Endothelial cell of umbilical vein (primary cell): Measurements from ENCODE around the gene PLEKHH1. TPM values are rescaled to one million over a fixed set of nuclear protein-coding genes. Genes with fewer than 3 reads are reported as not detected.

Experiments used
- BruUV-seq: library from RNA; stranded (reverse); fragments of 400-500 nt; replicated peaks from 2 replicates; lab custom pipeline; 2021; lab: Mats Ljungman, UMichigan
- CTCF ChIA-PET: fragments of 300-600, 350-600 bp; sonication (Branson Sonifier 250); formaldehyde crosslinking; loops from one replicate; lab custom pipeline; 2021; ENCODE audit warnings: antibody characterized with exemption, inconsistent platforms; lab: Charles Lee
- POLR2A ChIA-PET: fragments of 300-600, 350-600 bp; sonication (Branson Sonifier 250); formaldehyde crosslinking; loops from one replicate; lab custom pipeline; 2021; ENCODE audit warnings: antibody characterized with exemption, inconsistent platforms; lab: Charles Lee
- DNase-seq: peaks from one replicate; pipeline ENCODE4 v3.0.0-alpha.2; 2011; ENCODE audit warnings: low read depth, low spot score
- FAIRE-seq: peaks from 2 replicates; lab custom pipeline; 2011; peaks lifted over from hg19 to GRCh38; lab: Jason Lieb, UNC
- H2AFZ ChIP-seq: 2 replicates; pipeline ENCODE4 v1.6.0; 2012; ENCODE audit warnings: low read depth, low read length, control low read depth, inconsistent platforms
- H3K27ac ChIP-seq: 2 replicates; pipeline ENCODE4 v1.5.1; 2011; ENCODE audit warnings: low read depth, mild to moderate bottlenecking, control low read depth, low read length, moderate library complexity; ENCODE audit not compliant: insufficient read depth
- H3K27me3 ChIP-seq, 2 experiments: 2 replicates each; pipeline versions ENCODE4 v1.6.0 to v1.6.1; 2011; ENCODE audit warnings: low read length in 2 of 2, mixed read lengths in 1 of 2; ENCODE audit not compliant: control insufficient read depth in 2 of 2, insufficient read depth in 2 of 2
- H3K36me3 ChIP-seq, 2 experiments: 2 replicates in 1 of 2; 3 replicates in 1 of 2; pipeline ENCODE4 v1.5.1; 2011; ENCODE audit warnings: low read length in 2 of 2, mild to moderate bottlenecking in 1 of 2, moderate library complexity in 1 of 2; ENCODE audit not compliant: control insufficient read depth in 2 of 2, insufficient read depth in 2 of 2; ENCODE audit errors: extremely low read depth in 1 of 2
- H3K4me1 ChIP-seq: 3 replicates; pipeline ENCODE4 v1.5.1; 2011; ENCODE audit warnings: mild to moderate bottlenecking, low read length; ENCODE audit not compliant: control insufficient read depth, insufficient read depth; ENCODE audit errors: extremely low read depth
- H3K4me2 ChIP-seq: 2 replicates; pipeline ENCODE4 v1.6.1; 2011; ENCODE audit warnings: low read length, control low read depth, mixed read lengths; ENCODE audit not compliant: insufficient read depth
- H3K4me3 ChIP-seq, 3 experiments: fragments of 200-600 bp in 1 of 3; sonication (generic), shearing (Covaris generic) in 1 of 3; replicated peaks in 1 of 3; 2 replicates each; pipeline ENCODE4 v1.5.1; 2011 to 2016; ENCODE audit warnings: control low read depth in 3 of 3, low read length in 3 of 3, mild to moderate bottlenecking in 2 of 3, inconsistent platforms in 1 of 3, low read depth in 1 of 3, moderate library complexity in 1 of 3; ENCODE audit not compliant: insufficient read depth in 1 of 3
- H3K79me2 ChIP-seq: 2 replicates; pipeline ENCODE4 v1.6.0; 2012; ENCODE audit warnings: low read length, inconsistent platforms; ENCODE audit not compliant: control insufficient read depth, insufficient read depth
- H3K9ac ChIP-seq: replicated peaks from 2 replicates; pipeline ENCODE3; 2011; ENCODE audit warnings: low read length, control low read depth; ENCODE audit not compliant: insufficient read depth; ENCODE audit errors: extremely low read depth
- H3K9me1 ChIP-seq: replicated peaks from 3 replicates; pipeline ENCODE4 v1.6.0; 2011; ENCODE audit warnings: mild to moderate bottlenecking, low read length; ENCODE audit not compliant: control insufficient read depth, insufficient read depth; ENCODE audit errors: extremely low read depth
- H3K9me3 ChIP-seq: replicated peaks from 2 replicates; pipeline ENCODE4 v1.5.1; 2012; ENCODE audit warnings: low read length, inconsistent platforms; ENCODE audit not compliant: control insufficient read depth, insufficient read depth
- H4K20me1 ChIP-seq: replicated peaks from 2 replicates; pipeline ENCODE3; 2011; ENCODE audit warnings: mild to moderate bottlenecking, low read length; ENCODE audit not compliant: control insufficient read depth, insufficient read depth; ENCODE audit errors: extremely low read depth
- GATA2 ChIP-seq: IDR thresholded peaks from 2 replicates; pipeline ENCODE4 v1.7.0; 2011; ENCODE audit warnings: low read depth, mild to moderate bottlenecking, moderate library complexity, mixed read lengths, low read length; ENCODE audit not compliant: insufficient read length, insufficient read depth
- JUN ChIP-seq: IDR thresholded peaks from 2 replicates; pipeline ENCODE4 v1.6.1; 2011; ENCODE audit warnings: borderline replicate concordance, low read depth; ENCODE audit not compliant: insufficient read length, insufficient read depth
- MYC ChIP-seq: IDR thresholded peaks from one replicate; pipeline ENCODE4 v1.6.1; 2011; ENCODE audit warnings: mild to moderate bottlenecking, low read depth, low read length
- POLR2AphosphoS5 ChIP-seq: IDR thresholded peaks from 2 replicates; pipeline ENCODE4 v1.6.1; 2012; ENCODE audit warnings: low read depth, mild to moderate bottlenecking, control low read depth, low read length, moderate library complexity; ENCODE audit not compliant: insufficient read depth
- dilution Hi-C: fragments of 300-500 bp; cut with MboI; formaldehyde crosslinking; loops from one replicate; pipeline ENCODE4 v1.15.0; 2019; ENCODE audit warnings: low sequenced_read_pairs; ENCODE audit not compliant: extremely low pct_ligation_motif_present
- intact Hi-C: fragments of 100-400 bp; cut with micrococcal nuclease; formaldehyde crosslinking; loops from one replicate; pipeline ENCODE4 v1.10.0; 2022
- polyA plus RNA-seq, 4 experiments: library from polyadenylated mRNA; depleted of rRNA in 3 of 4; stranded (reverse) in 3 of 4; unstranded in 1 of 4; fragments of >200 nt; gene quantifications; 2 replicates each; pipeline versions ENCODE4 v1.2.1 to v1.2.3, GENCODE V29; 2011 to 2012; ENCODE audit warnings: missing spikeins in 1 of 4
- total RNA-seq: library from RNA; stranded (reverse); gene quantifications from 2 replicates; pipeline ENCODE4 v1.2.3, GENCODE V29; 2021
- TF ChIP-seq, protein P1 (sequence below): IDR thresholded peaks from 2 replicates; pipeline ENCODE4 v1.6.1; 2011; ENCODE audit not compliant: insufficient read depth, insufficient read length
- TF ChIP-seq, protein P2 (sequence below), 2 donors: IDR thresholded peaks; 1 replicate in 1 of 2; 2 replicates in 1 of 2; pipeline ENCODE4 v1.5.1; 2011; ENCODE audit warnings: low read length in 2 of 2, mild to moderate bottlenecking in 2 of 2, moderate library complexity in 2 of 2, control low read depth in 1 of 2, inconsistent platforms in 1 of 2, low read depth in 1 of 2; ENCODE audit not compliant: insufficient read depth in 1 of 2; ENCODE audit errors: extremely low read depth in 1 of 2

PLEKHH1 gene
- total and polyA plus RNA-seq, 2 donors (not counting 3 experiments of a cell fraction or from before 2014, with no cell fraction given), result 0.17 to 0.71 TPM

DNA sequence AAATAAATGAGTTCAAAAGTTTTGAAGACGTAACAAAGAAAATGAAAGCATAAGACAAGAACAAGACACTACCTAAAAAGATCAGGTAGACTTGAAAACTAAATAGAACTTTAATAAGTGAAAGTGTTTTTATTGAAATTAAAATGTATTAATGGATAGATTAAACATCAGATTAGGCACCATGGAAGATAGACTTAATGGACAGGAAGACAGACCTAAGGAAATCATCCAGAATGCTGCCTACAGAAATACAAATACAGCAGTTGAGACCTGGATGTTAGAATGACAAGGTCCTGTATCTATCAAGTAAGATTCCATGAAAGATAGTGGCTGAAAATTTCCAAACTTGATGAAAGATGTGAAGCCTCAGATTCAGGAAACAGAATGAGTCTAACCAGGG, 11.5 kb downstream of the PLEKHH1 start:
- H2AFZ ChIP-seq, result no peak overlapping the region
- CTCF ChIA-PET, result interaction anchor here (0.6 to 4.6 kb wide), 3 partner anchors 12 to 1185 kb away, joined by 3 to 30 read pairs (median 5); partner anchors contain the start of gene PLEKHH1
- no peaks in the 10 kb centered on the region for H3K9me1 ChIP-seq
- no peaks in the 10 kb centered on the region for H3K36me3 ChIP-seq
- DNase-seq (no peak), FAIRE-seq (no peak)
- POLR2A ChIA-PET, result no interaction called here
- intact Hi-C loops, result no loop called here
- dilution Hi-C loops, result no loop called here
- peaks cover 6% of the 10 kb centered on the region for H3K4me1 ChIP-seq
- BruUV-seq, result no TSS peak
- H3K79me2 ChIP-seq, result no peaks in the 10 kb centered on the region
- H3K4me2 ChIP-seq, result no peak overlapping the region
- no peak overlapping the region for H3K4me3 ChIP-seq
- no peak overlapping the region for H3K27ac ChIP-seq
- no peaks in the 10 kb centered on the region for H3K9me3 ChIP-seq
- H3K27me3 ChIP-seq, result peaks cover 31 to 42% of the 10 kb centered on the region in 2 experiments
- H3K9ac ChIP-seq, result no peak overlapping the region
- TF ChIP-seq GATA2 (no peak), MYC (no peak), JUN (no peak), POLR2AphosphoS5 (no peak)
- TF ChIP-seq, protein P1, sequence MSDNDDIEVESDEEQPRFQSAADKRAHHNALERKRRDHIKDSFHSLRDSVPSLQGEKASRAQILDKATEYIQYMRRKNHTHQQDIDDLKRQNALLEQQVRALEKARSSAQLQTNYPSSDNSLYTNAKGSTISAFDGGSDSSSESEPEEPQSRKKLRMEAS, result no peak
- TF ChIP-seq, protein P2, sequence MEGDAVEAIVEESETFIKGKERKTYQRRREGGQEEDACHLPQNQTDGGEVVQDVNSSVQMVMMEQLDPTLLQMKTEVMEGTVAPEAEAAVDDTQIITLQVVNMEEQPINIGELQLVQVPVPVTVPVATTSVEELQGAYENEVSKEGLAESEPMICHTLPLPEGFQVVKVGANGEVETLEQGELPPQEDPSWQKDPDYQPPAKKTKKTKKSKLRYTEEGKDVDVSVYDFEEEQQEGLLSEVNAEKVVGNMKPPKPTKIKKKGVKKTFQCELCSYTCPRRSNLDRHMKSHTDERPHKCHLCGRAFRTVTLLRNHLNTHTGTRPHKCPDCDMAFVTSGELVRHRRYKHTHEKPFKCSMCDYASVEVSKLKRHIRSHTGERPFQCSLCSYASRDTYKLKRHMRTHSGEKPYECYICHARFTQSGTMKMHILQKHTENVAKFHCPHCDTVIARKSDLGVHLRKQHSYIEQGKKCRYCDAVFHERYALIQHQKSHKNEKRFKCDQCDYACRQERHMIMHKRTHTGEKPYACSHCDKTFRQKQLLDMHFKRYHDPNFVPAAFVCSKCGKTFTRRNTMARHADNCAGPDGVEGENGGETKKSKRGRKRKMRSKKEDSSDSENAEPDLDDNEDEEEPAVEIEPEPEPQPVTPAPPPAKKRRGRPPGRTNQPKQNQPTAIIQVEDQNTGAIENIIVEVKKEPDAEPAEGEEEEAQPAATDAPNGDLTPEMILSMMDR (IDR thresholded peaks at IDR 0.05; ENCODE audit: extremely low read depth in 1 of 2, insufficient read depth in 1 of 2, low read depth in 1 of 2, low read length in 2 of 2), result no peak
- no peaks in the 10 kb centered on the region for H4K20me1 ChIP-seq
